H1 (cell line): ENCODE results near the gene COL25A1. TPM values are rescaled to one million over a fixed set of nuclear protein-coding genes. Genes with fewer than 3 reads are reported as not detected.

Experiments
- CTCF ChIA-PET: fragments of 300-600 bp; sonication (Branson Sonifier 250); formaldehyde crosslinking; loops from one replicate; lab custom pipeline; 2021; ENCODE audit not compliant: partially characterized antibody; lab: Charles Lee
- POLR2A ChIA-PET: fragments of 300-600 bp; sonication (Branson Sonifier 250); formaldehyde crosslinking; loops from one replicate; lab custom pipeline; 2021; ENCODE audit warnings: inconsistent platforms; ENCODE audit not compliant: partially characterized antibody; lab: Charles Lee
- DNase-seq, 2 experiments: peaks; one replicate each; pipeline versions ENCODE4 v3.0.0 to v3.0.0-alpha.2; 2010 to 2022; ENCODE audit warnings: low spot score in 2 of 2, low read depth in 1 of 2, mixed read lengths in 1 of 2
- FAIRE-seq: peaks from 2 replicates; lab custom pipeline; 2011; peaks lifted over from hg19 to GRCh38; lab: Jason Lieb, UNC
- H2AFZ ChIP-seq: 2 replicates; pipeline ENCODE4 v1.8.1; 2012; ENCODE audit warnings: low read length, inconsistent platforms
- H2AK5ac ChIP-seq: 2 replicates; pipeline ENCODE4 v1.6.1; 2013; ENCODE audit warnings: low read depth, low read length
- H2BK120ac ChIP-seq: replicated peaks from 2 replicates; pipeline ENCODE3; 2013; ENCODE audit warnings: low read depth, low read length, inconsistent platforms
- H2BK12ac ChIP-seq: 2 replicates; pipeline ENCODE4 v1.6.1; 2013; ENCODE audit warnings: low read depth, low read length
- H2BK15ac ChIP-seq: 2 replicates; pipeline ENCODE4 v1.6.1; 2013; ENCODE audit warnings: low read length
- H2BK20ac ChIP-seq: 2 replicates; pipeline ENCODE4 v1.6.1; 2013; ENCODE audit warnings: low read length
- H2BK5ac ChIP-seq: 2 replicates; pipeline ENCODE4 v1.6.1; 2013; ENCODE audit warnings: low read depth, low read length
- H3K14ac ChIP-seq: 2 replicates; pipeline ENCODE4 v1.6.1; 2013; ENCODE audit warnings: inconsistent platforms; ENCODE audit not compliant: insufficient read length
- H3K18ac ChIP-seq: 2 replicates; pipeline ENCODE4 v1.6.1; 2013; ENCODE audit warnings: low read length; ENCODE audit errors: extremely low read depth
- H3K23ac ChIP-seq: 2 replicates; pipeline ENCODE4 v1.6.1; 2013; ENCODE audit warnings: inconsistent platforms; ENCODE audit not compliant: insufficient read length
- H3K23me2 ChIP-seq: 2 replicates; pipeline ENCODE4 v1.6.1; 2013; ENCODE audit warnings: low read depth, low read length
- H3K27ac ChIP-seq: 2 replicates; pipeline ENCODE4 v1.6.1; 2011; ENCODE audit warnings: low read depth, low read length, inconsistent platforms
- H3K27me3 ChIP-seq, 4 experiments: replicated peaks in 1 of 4; 1 replicate in 1 of 4; 2 replicates in 3 of 4; pipeline versions ENCODE4 v1.6.1 to v1.8.1; 2011 to 2013; ENCODE audit warnings: low read length in 3 of 4, mild to moderate bottlenecking in 3 of 4, inconsistent platforms in 2 of 4, mixed read lengths in 2 of 4, moderate library complexity in 1 of 4; ENCODE audit not compliant: control insufficient read depth in 3 of 4, insufficient read depth in 3 of 4; ENCODE audit errors: extremely low read depth in 1 of 4
- H3K36me3 ChIP-seq, 4 experiments: 2 replicates each; pipeline versions ENCODE4 v1.6.1 to v1.8.1; 2011 to 2013; ENCODE audit warnings: mild to moderate bottlenecking in 4 of 4, low read length in 3 of 4, moderate library complexity in 2 of 4, control low read depth in 1 of 4, inconsistent platforms in 1 of 4; ENCODE audit not compliant: insufficient read depth in 4 of 4, control insufficient read depth in 2 of 4
- H3K4ac ChIP-seq: replicated peaks from 2 replicates; pipeline ENCODE3; 2013; ENCODE audit warnings: low read length, low read depth, mixed read lengths, inconsistent platforms; ENCODE audit not compliant: insufficient read length
- H3K4me1 ChIP-seq, 4 experiments: replicated peaks in 1 of 4; 1 replicate in 1 of 4; 2 replicates in 3 of 4; pipeline versions ENCODE4 v1.6.1 to v1.8.1; 2011 to 2013; ENCODE audit warnings: low read length in 3 of 4, inconsistent platforms in 2 of 4, mixed read lengths in 1 of 4; ENCODE audit not compliant: insufficient read depth in 4 of 4, control insufficient read depth in 3 of 4
- H3K4me2 ChIP-seq, 2 experiments: 2 replicates each; pipeline versions ENCODE4 v1.6.1 to v1.8.1; 2011 to 2013; ENCODE audit warnings: low read depth in 2 of 2, low read length in 2 of 2, control low read depth in 1 of 2, inconsistent platforms in 1 of 2, mild to moderate bottlenecking in 1 of 2; ENCODE audit not compliant: insufficient read depth in 1 of 2
- H3K4me3 ChIP-seq, 4 experiments: fragments of 200-600, 300-600 bp in 1 of 4; sonication (generic), shearing (Covaris generic), sonication (Bioruptor Twin) in 1 of 4; 2 replicates each; pipeline versions ENCODE4 v1.5.1 to v1.8.1; 2011 to 2016; ENCODE audit warnings: low read length in 4 of 4, low read depth in 3 of 4, control low read depth in 2 of 4, inconsistent platforms in 2 of 4, mild to moderate bottlenecking in 2 of 4, mixed read lengths in 1 of 4, moderate library complexity in 1 of 4; ENCODE audit not compliant: insufficient read depth in 2 of 4; ENCODE audit errors: extremely low read depth in 1 of 4
- H3K56ac ChIP-seq: replicated peaks from 2 replicates; pipeline ENCODE3; 2013; ENCODE audit warnings: low read depth, mild to moderate bottlenecking, mixed read lengths, low read length, inconsistent platforms; ENCODE audit not compliant: insufficient read length
- H3K79me1 ChIP-seq: 2 replicates; pipeline ENCODE4 v1.6.1; 2013; ENCODE audit warnings: low read depth, low read length, control low read depth
- H3K79me2 ChIP-seq, 2 experiments: 2 replicates each; pipeline versions ENCODE4 v1.6.1 to v1.8.1; 2012 to 2013; ENCODE audit warnings: low read length in 2 of 2, mild to moderate bottlenecking in 2 of 2, inconsistent platforms in 1 of 2; ENCODE audit not compliant: insufficient read depth in 2 of 2, control insufficient read depth in 1 of 2
- H3K9ac ChIP-seq, 4 experiments: replicated peaks in 1 of 4; 1 replicate in 1 of 4; 2 replicates in 3 of 4; pipeline versions ENCODE4 v1.6.1 to v1.8.1; 2011 to 2013; ENCODE audit warnings: low read depth in 3 of 4, low read length in 3 of 4, control low read depth in 2 of 4, mild to moderate bottlenecking in 2 of 4, moderate library complexity in 2 of 4, inconsistent platforms in 1 of 4; ENCODE audit errors: extremely low read depth in 1 of 4
- H3K9me3 ChIP-seq, 2 experiments: 2 replicates each; pipeline versions ENCODE4 v1.6.1 to v1.8.1; 2012 to 2013; ENCODE audit warnings: mild to moderate bottlenecking in 2 of 2, moderate library complexity in 2 of 2, control low read depth in 1 of 2, inconsistent platforms in 1 of 2, low read depth in 1 of 2, low read length in 1 of 2, mixed read lengths in 1 of 2; ENCODE audit not compliant: insufficient read depth in 2 of 2
- H4K20me1 ChIP-seq, 2 experiments: replicated peaks in 1 of 2; 2 replicates each; pipeline versions ENCODE3 to v1.8.1; 2011 to 2013; ENCODE audit warnings: inconsistent platforms in 2 of 2, low read length in 2 of 2, mild to moderate bottlenecking in 1 of 2; ENCODE audit not compliant: insufficient read depth in 2 of 2, control insufficient read depth in 1 of 2
- H4K5ac ChIP-seq: 2 replicates; pipeline ENCODE4 v1.6.1; 2013; ENCODE audit warnings: low read length, low read depth, mixed read lengths, inconsistent platforms; ENCODE audit not compliant: insufficient read length
- H4K8ac ChIP-seq: 2 replicates; pipeline ENCODE4 v1.8.0; 2013; ENCODE audit warnings: mild to moderate bottlenecking, moderate library complexity, low read length, inconsistent platforms; ENCODE audit not compliant: insufficient read depth; ENCODE audit errors: extremely low read depth
- H4K91ac ChIP-seq: replicated peaks from 2 replicates; pipeline ENCODE3; 2013; ENCODE audit warnings: low read length, mixed read lengths, inconsistent platforms; ENCODE audit not compliant: insufficient read length
- EGR1 ChIP-seq: IDR thresholded peaks from 2 replicates; pipeline ENCODE4 v1.6.1; 2011; ENCODE audit warnings: low read depth, low read length, borderline replicate concordance
- GABPA ChIP-seq: IDR thresholded peaks from 2 replicates; pipeline ENCODE4 v1.6.1; 2011; ENCODE audit warnings: mild to moderate bottlenecking, low read length, moderate library complexity, borderline replicate concordance; ENCODE audit not compliant: insufficient read depth
- HDAC6 ChIP-seq: IDR thresholded peaks from one replicate; pipeline ENCODE4 v1.7.1; 2012; ENCODE audit warnings: low read depth, mild to moderate bottlenecking, inconsistent platforms, low read length, moderate library complexity
- JUND ChIP-seq: IDR thresholded peaks from 2 replicates; pipeline ENCODE4 v1.6.1; 2011; ENCODE audit warnings: mild to moderate bottlenecking, improper control_type of control experiment, low read length
- SP1 ChIP-seq: IDR thresholded peaks from 2 replicates; pipeline ENCODE4 v1.6.1; 2011; ENCODE audit warnings: low read depth, low read length
- SP2 ChIP-seq: IDR thresholded peaks from 2 replicates; pipeline ENCODE4 v1.6.1; 2012; ENCODE audit warnings: mild to moderate bottlenecking, low read length, inconsistent platforms
- SRF ChIP-seq: IDR thresholded peaks from 2 replicates; pipeline ENCODE4 v1.6.1; 2011; ENCODE audit warnings: mild to moderate bottlenecking, low read depth, low read length, moderate library complexity
- TBP ChIP-seq: IDR thresholded peaks from 2 replicates; pipeline ENCODE4 v1.6.1; 2011; ENCODE audit warnings: low read depth, low read length, improper control_type of control experiment
- WGBS, 2 experiments: shearing (Covaris generic) in 1 of 2; methylation state at CpG; one replicate each; pipeline versions ENCODE4 v1.1.6 to v1.1.7; 2013 to 2015; ENCODE audit warnings: low lambda C conversion rate in 2 of 2, mixed read lengths in 2 of 2, inconsistent platforms in 1 of 2, low coverage in 1 of 2, missing lambda C conversion rate in 1 of 2; ENCODE audit not compliant: insufficient replicate concordance in 2 of 2, insufficient coverage in 1 of 2, insufficient read length in 1 of 2; ENCODE audit errors: extremely low coverage in 1 of 2, missing lambda C conversion rate in 1 of 2; 5-methylcytosine and 5-hydroxymethylcytosine counted together
- polyA plus RNA-seq, 7 experiments: library from polyadenylated mRNA; depleted of rRNA in 3 of 7; stranded (reverse) in 5 of 7; unstranded in 2 of 7; fragments of >200 nt in 5 of 7; fragments of 200-250 nt in 2 of 7; gene quantifications; 1 replicate in 5 of 7; 2 replicates in 1 of 7; 4 replicates in 1 of 7; pipeline versions ENCODE4 v1.2.1 to v1.2.3, GENCODE V29; 2011 to 2013; ENCODE audit warnings: missing spikeins in 2 of 7, mixed read lengths in 2 of 7
- total RNA-seq: library from RNA; stranded (reverse); fragmentation: NEBNext Ultra II Directional; extraction: Animal tissue kit (Norgen Biotek cat#: 25700); gene quantifications from 2 replicates; pipeline ENCODE4 v1.2.1, GENCODE V29; 2021
- TF ChIP-seq, protein P1 (sequence below): IDR thresholded peaks from 2 replicates; pipeline ENCODE4 v1.6.1; 2012; ENCODE audit warnings: inconsistent platforms

Gene COL25A1
- total and polyA plus RNA-seq, 2 of the 8 experiments (the other 6 are each of a cell fraction or from before 2014, with no cell fraction given), result 1.1 to 8.3 TPM

DNA sequence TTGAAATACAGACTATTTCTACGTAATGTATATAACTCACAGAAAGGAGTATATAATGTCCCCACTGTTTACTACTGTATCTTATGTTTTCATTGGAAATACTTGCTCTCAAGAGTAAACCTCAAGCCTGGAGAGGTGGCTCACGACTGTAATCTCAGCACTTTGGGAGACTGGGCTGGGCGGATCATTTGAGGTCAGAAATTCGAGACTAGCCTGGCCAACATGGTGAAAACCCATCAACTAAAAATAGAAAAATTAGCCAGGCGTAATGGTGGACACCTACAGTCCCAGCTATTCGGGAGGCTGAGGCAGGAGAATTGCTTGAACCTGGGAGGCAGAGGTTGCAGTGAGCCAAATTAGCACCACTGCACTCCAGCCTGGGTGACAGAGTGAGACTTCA lies 92.8 kb downstream of the COL25A1 start:
- H2BK15ac ChIP-seq, result no peak overlapping the region
- peaks cover 0 to 3% (median 0%) of the 10 kb centered on the region in 4 experiments; a peak in 1 of 7 replicates for H3K4me1 ChIP-seq
- no peak overlapping the region for H2AK5ac ChIP-seq
- DNase-seq (no peak), FAIRE-seq (no peak)
- H3K27ac ChIP-seq, result no peak overlapping the region
- H3K4me2 ChIP-seq, result no peak overlapping the region
- H4K5ac ChIP-seq, result no peak overlapping the region
- ChIA-PET CTCF (no interaction called here), POLR2A (no interaction called here)
- H3K9me3 ChIP-seq, result no peaks in the 10 kb centered on the region
- H3K27me3 ChIP-seq, result no peaks in the 10 kb centered on the region
- TF ChIP-seq GABPA (no peak), SP2 (no peak), TBP (no peak), SRF (no peak), JUND (no peak), HDAC6 (no peak), SP1 (no peak), EGR1 (no peak)
- TF ChIP-seq, protein P1, sequence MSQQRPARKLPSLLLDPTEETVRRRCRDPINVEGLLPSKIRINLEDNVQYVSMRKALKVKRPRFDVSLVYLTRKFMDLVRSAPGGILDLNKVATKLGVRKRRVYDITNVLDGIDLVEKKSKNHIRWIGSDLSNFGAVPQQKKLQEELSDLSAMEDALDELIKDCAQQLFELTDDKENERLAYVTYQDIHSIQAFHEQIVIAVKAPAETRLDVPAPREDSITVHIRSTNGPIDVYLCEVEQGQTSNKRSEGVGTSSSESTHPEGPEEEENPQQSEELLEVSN, result no peak
- H2BK20ac ChIP-seq, result no peak overlapping the region
- no peak overlapping the region for H4K91ac ChIP-seq
- H3K18ac ChIP-seq, result no peak overlapping the region
- H3K56ac ChIP-seq, result no peak overlapping the region
- H4K20me1 ChIP-seq, result no peaks in the 10 kb centered on the region
- 90% methylated on average over 6 of the region's 6 CpGs; no CpG with 5 or more reads in 1 of the 2 experiments for WGBS, 2 experiments
- no peak overlapping the region for H2AFZ ChIP-seq
- H3K23ac ChIP-seq, result no peak overlapping the region
- H3K79me2 ChIP-seq, result no peaks in the 10 kb centered on the region
- no peaks in the 10 kb centered on the region for H3K79me1 ChIP-seq
- no peaks in the 10 kb centered on the region for H3K23me2 ChIP-seq
- no peak overlapping the region for H4K8ac ChIP-seq
- no peaks in the 10 kb centered on the region for H3K36me3 ChIP-seq
- no peak overlapping the region for H3K9ac ChIP-seq
- H3K4me3 ChIP-seq, result no peak overlapping the region
- no peak overlapping the region for H3K14ac ChIP-seq
- H2BK12ac ChIP-seq, result no peak overlapping the region
- no peak overlapping the region for H2BK120ac ChIP-seq
- H3K4ac ChIP-seq, result no peak overlapping the region
- no peak overlapping the region for H2BK5ac ChIP-seq
